ENCODE measurements around the gene ADORA2A.

- TF ChIP-seq CTCF (conservative IDR thresholded peaks at IDR 0.05 in 1 of 2, IDR thresholded peaks at IDR 0.05 in 1 of 2; ENCODE audit: low read depth in 1 of 2, low read length in 2 of 2) (no peak), EZH2 (IDR thresholded peaks at IDR 0.05; ENCODE audit: low read length, missing control alignments) (no peak)
These were observed 38.2 kb downstream of the ADORA2A start for GRCh38 chr22:24465566-24465965.

Data from fibroblast of lung (primary cell).